Stomach (tissue), 9 donors: ENCODE measurements around the gene PLPP7. TPM values are rescaled to one million over a fixed set of nuclear protein-coding genes. Genes with fewer than 3 reads are reported as not detected.

Experiments used
- DNase-seq, 2 donors: peaks; one replicate each; pipeline versions ENCODE4 v3.0.0 to v3.0.0-alpha.2; 2013 to 2019
- H3K27ac ChIP-seq, 5 donors: fragments of 200-600 bp in 4 of 5; sonication (generic) in 4 of 5; one replicate each; pipeline ENCODE4 v1.5.1; 2013 to 2019; ENCODE audit warnings: mild to moderate bottlenecking in 1 of 5, moderate library complexity in 1 of 5
- H3K27me3 ChIP-seq, 3 donors: fragments of 200-600 bp; sonication (generic); one replicate each; pipeline ENCODE4 v1.5.1; 2017 to 2019; ENCODE audit warnings: mixed run types in 1 of 3
- H3K36me3 ChIP-seq, 4 donors: fragments of 200-600 bp; sonication (generic); 1 replicate in 3 of 4; 2 replicates in 1 of 4; pipeline ENCODE4 v1.5.1; 2016 to 2019
- H3K4me1 ChIP-seq, 4 donors: fragments of 200-600 bp; sonication (generic); one replicate each; pipeline ENCODE4 v1.5.1; 2016 to 2019
- H3K4me3 ChIP-seq, 4 donors: fragments of 200-600 bp; sonication (generic) in 3 of 4; one replicate each; pipeline ENCODE4 v1.5.1; 2016 to 2019; ENCODE audit warnings: mild to moderate bottlenecking in 1 of 4
- H3K9me3 ChIP-seq, 4 donors: fragments of 200-600 bp; sonication (generic); one replicate each; pipeline ENCODE4 v1.5.1; 2016 to 2019
- EP300 ChIP-seq: sonication (generic); formaldehyde crosslinking; IDR thresholded peaks from one replicate; pipeline ENCODE4 v1.6.1; 2017; ENCODE audit warnings: antibody characterized with exemption
- POLR2A ChIP-seq, 4 donors: fragments of 450-650 bp; IDR thresholded peaks; one replicate each; pipeline ENCODE4 v1.6.1; 2016; ENCODE audit warnings: antibody characterized with exemption in 4 of 4, control low read depth in 2 of 4, mild to moderate bottlenecking in 1 of 4, moderate library complexity in 1 of 4
- POLR2AphosphoS5 ChIP-seq, 3 donors: sonication (generic); formaldehyde crosslinking; IDR thresholded peaks; one replicate each; pipeline ENCODE4 v1.6.1; 2016; ENCODE audit warnings: antibody characterized with exemption in 3 of 3
- WGBS, 5 donors: extraction: QIAGEN DNeasy Blood & Tissue Kit in 3 of 5; methylation state at CpG; one replicate each; pipeline versions ENCODE4 v1.1.5 to v1.1.7; 2013 to 2018; 5-methylcytosine and 5-hydroxymethylcytosine counted together
- intact Hi-C: fragments of 100-400 bp; cut with DNase I; formaldehyde crosslinking; loops from one replicate; pipeline ENCODE4 v1.15.1; 2023; ENCODE audit warnings: low total_unique reads
- polyA plus RNA-seq, 3 donors: library from polyadenylated mRNA; stranded (reverse); fragments of 200-250 nt; gene quantifications; one replicate each; pipeline ENCODE4 v1.2.3, GENCODE V29; 2013
- total RNA-seq, 5 donors: library from RNA; depleted of rRNA; stranded (reverse); fragments of >200 nt; gene quantifications; one replicate each; pipeline versions ENCODE4 v1.1.0 to v1.2.3, GENCODE V29; 2014 to 2016
- TF ChIP-seq, protein P1 (sequence below), 7 experiments: fragments of 450-650 bp in 4 of 7; fragments of 200-600 bp in 3 of 7; sonication (generic) in 3 of 7; IDR thresholded peaks; one replicate each; pipeline ENCODE4 v1.5.1; 2016 to 2019; ENCODE audit warnings: antibody characterized with exemption in 7 of 7, control low read depth in 2 of 7, mild to moderate bottlenecking in 1 of 7
- donor health status: healthy with polysubstance abuse.
- donor health status: Bipolar disorder and iron deficiency.
- donor health status: healthy.

Gene PLPP7
- total and polyA plus RNA-seq, 8 donors = 0.29 to 1.8 (median 1.6) TPM; not detected in 1

DNA sequence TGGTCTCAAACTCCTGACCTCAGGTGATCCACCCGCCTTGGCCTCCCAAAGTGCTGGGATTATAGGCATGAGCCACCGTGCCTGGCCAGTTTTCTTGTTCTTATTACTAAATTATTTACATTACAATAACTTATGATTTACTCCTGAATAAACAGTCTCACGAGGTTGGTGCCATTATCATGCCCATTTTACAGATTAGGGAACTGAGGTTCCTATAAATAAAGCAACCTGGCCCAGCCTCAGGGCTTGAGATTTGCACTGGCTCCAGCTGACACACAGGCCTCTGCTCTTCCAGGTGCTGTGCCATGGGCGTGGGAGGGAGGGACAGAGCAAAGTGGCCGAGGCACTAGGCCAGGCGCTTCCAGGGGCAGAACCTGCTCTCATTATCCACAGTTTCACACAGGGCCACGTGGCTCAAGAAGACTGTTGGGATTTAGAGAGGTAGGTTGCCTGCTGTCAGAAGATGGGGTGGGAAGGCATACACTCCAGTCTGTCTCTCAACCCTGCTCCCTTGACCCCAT lies 2.3 kb downstream of the PLPP7 start:
- no peak for DNase-seq
- intact Hi-C loops = no loop called here
- Histone ChIP-seq H3K9me3 (no peaks in the 10 kb centered on the region), H3K27me3 (no peaks in the 10 kb centered on the region), H3K27ac (no peak overlapping the region), H3K4me3 (no peak overlapping the region), H3K36me3 (no peaks in the 10 kb centered on the region), H3K4me1 (peaks cover 0 to 22% (median 9%) of the 10 kb centered on the region in 4 donors)
- 67 to 79% (median 69%) methylated on average over 6 to 7 of the region's 7 CpGs for WGBS, 5 donors
- no peak for TF ChIP-seq EP300

- DNase-seq = no peak
- no peaks in the 10 kb centered on the region for H3K9me3 ChIP-seq
- TF ChIP-seq POLR2A (IDR thresholded peaks at IDR 0.05) (no peak), EP300 (no peak), POLR2AphosphoS5 (IDR thresholded peaks at IDR 0.05) (no peak)
- TF ChIP-seq, protein P1, sequence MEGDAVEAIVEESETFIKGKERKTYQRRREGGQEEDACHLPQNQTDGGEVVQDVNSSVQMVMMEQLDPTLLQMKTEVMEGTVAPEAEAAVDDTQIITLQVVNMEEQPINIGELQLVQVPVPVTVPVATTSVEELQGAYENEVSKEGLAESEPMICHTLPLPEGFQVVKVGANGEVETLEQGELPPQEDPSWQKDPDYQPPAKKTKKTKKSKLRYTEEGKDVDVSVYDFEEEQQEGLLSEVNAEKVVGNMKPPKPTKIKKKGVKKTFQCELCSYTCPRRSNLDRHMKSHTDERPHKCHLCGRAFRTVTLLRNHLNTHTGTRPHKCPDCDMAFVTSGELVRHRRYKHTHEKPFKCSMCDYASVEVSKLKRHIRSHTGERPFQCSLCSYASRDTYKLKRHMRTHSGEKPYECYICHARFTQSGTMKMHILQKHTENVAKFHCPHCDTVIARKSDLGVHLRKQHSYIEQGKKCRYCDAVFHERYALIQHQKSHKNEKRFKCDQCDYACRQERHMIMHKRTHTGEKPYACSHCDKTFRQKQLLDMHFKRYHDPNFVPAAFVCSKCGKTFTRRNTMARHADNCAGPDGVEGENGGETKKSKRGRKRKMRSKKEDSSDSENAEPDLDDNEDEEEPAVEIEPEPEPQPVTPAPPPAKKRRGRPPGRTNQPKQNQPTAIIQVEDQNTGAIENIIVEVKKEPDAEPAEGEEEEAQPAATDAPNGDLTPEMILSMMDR (IDR thresholded peaks at IDR 0.05) = no peak
- H3K36me3 ChIP-seq = no peaks in the 10 kb centered on the region
- H3K27ac ChIP-seq = no peak overlapping the region
- H3K27me3 ChIP-seq = no peaks in the 10 kb centered on the region
- intact Hi-C loops = no loop called here
- H3K4me3 ChIP-seq = no peak overlapping the region
- H3K4me1 ChIP-seq = peaks cover 0 to 22% (median 9%) of the 10 kb centered on the region in 4 donors
- 85 to 95% (median 89%) methylated on average over 10 of the region's 10 CpGs for WGBS, 5 donors
Observed at GRCh38 chr9:131292937-131293336, 3.4 kb downstream of the PLPP7 start.

DNA sequence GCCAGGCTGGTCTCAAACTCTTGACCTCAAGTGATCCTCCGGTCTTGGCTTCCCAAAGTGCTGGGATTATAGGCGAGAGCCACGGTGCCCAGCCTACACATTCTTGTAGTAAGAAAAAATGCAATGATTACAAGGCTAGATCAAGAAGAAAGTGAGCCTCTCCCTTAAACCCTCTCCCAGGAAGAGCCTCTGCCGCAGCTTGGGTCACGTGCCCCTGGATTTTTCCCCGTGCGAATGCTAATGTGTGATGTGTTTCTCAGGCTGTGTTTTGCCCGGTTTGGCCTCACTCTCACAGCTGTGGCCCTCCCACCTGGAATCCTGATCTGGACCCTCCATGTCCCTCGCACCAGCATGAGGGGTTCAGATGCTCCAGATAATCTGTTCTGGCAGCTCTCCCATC lies 6.9 kb downstream of the PLPP7 start:
- Histone ChIP-seq H3K27ac (no peak overlapping the region), H3K9me3 (no peaks in the 10 kb centered on the region), H3K4me3 (no peak overlapping the region), H3K27me3 (no peaks in the 10 kb centered on the region), H3K36me3 (no peaks in the 10 kb centered on the region), H3K4me1 (peaks cover 0 to 9% (median 0%) of the 10 kb centered on the region in 4 donors)
- intact Hi-C loops = no loop called here
- DNase-seq = no peak
- TF ChIP-seq EP300 (no peak), POLR2AphosphoS5 (IDR thresholded peaks at IDR 0.05) (no peak), POLR2A (IDR thresholded peaks at IDR 0.05) (no peak)
- TF ChIP-seq, protein P1 (IDR thresholded peaks at IDR 0.05) = no peak
- 76 to 80% (median 77%) methylated on average over 9 of the region's 9 CpGs for WGBS, 5 donors

DNA sequence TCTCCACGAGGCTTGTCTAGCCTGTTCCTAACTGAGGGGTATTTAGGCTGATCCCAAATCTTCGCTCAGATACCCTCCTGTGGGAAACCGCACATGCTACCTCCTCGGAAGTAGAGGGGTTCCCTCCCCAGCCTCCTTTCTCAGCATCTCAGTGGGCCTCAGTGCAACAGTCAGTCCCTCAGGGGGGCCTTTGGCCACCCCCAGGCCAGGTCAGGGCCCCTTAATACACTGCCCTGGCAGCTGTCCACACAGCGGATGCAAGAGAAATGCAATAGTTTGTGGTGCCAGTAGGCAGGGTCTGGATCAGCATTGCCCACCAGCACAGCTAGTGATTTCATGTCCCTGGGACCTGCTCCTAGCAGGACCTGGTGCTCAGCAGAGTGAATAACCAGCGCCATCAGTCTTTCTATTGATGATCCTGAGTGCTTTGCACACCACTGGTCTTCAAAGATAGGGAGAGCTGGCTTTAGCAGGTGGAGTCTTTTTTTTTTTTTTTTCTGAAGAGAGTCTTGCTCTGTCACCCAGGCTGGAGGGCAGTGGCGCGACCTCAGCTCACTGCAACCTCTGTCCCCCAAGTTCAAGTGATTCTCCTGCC lies 7.5 kb downstream of the PLPP7 start:
- no peak for DNase-seq
- Histone ChIP-seq H3K9me3 (no peaks in the 10 kb centered on the region), H3K27me3 (no peaks in the 10 kb centered on the region), H3K27ac (no peak overlapping the region), H3K36me3 (no peaks in the 10 kb centered on the region), H3K4me1 (peaks cover 0 to 5% (median 0%) of the 10 kb centered on the region in 4 donors), H3K4me3 (no peak overlapping the region)
- WGBS, 5 donors = 85 to 89% (median 87%) methylated on average over 7 to 8 of the region's 8 CpGs
- intact Hi-C loops = no loop called here
- TF ChIP-seq EP300 (no peak), POLR2A (IDR thresholded peaks at IDR 0.05) (no peak), POLR2AphosphoS5 (IDR thresholded peaks at IDR 0.05) (no peak)
- TF ChIP-seq, protein P1 (IDR thresholded peaks at IDR 0.05) = no peak

GRCh38 chr9:131297903-131298302 lies 8.4 kb downstream of the PLPP7 start:
- intact Hi-C loops = no loop called here
- no peak overlapping the region for H3K4me3 ChIP-seq
- H3K9me3 ChIP-seq = no peaks in the 10 kb centered on the region
- 62 to 71% (median 67%) methylated on average over 11 of the region's 11 CpGs for WGBS, 5 donors
- DNase-seq = no peak
- H3K4me1 ChIP-seq = peaks cover 0 to 3% (median 0%) of the 10 kb centered on the region in 4 donors
- no peaks in the 10 kb centered on the region for H3K27me3 ChIP-seq
- H3K27ac ChIP-seq = no peak overlapping the region
- TF ChIP-seq POLR2AphosphoS5 (IDR thresholded peaks at IDR 0.05) = no peak
- TF ChIP-seq, protein P1 (IDR thresholded peaks at IDR 0.05) = no peak
- TF ChIP-seq POLR2A (IDR thresholded peaks at IDR 0.05) = no peak
- no peak for TF ChIP-seq EP300
- no peaks in the 10 kb centered on the region for H3K36me3 ChIP-seq
